ENCODE measurements around the gene ALDH1A2.

The ALDH1A2 gene

DNA sequence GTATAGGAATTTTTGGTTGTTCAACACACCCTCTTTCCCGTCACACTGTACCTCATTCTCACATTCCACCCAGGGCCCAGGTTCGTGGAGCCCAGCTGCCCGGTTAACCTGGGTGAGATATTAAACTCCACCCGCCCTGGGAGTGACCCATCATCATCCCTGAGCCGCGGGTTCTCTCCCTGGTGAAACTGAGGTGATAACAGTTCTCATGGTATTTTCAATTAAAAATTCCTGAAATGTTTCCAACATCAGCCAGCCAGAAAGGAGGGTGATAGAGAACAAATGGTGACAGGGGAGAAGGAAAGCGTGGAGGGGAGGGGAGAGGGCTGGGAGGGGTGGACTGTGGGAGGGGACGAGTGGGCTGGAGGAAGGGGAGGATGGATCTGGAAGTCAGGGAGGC lies 148.8 kb downstream of the ALDH1A2 start:
- no peak for FAIRE-seq
- no peak for DNase-seq (ENCODE audit: extremely low spot score, insufficient read length, low read depth)

GRCh38 chr15:57915827-57916531 lies 149.5 kb downstream of the ALDH1A2 start:
- no peak for DNase-seq (ENCODE audit: extremely low spot score, insufficient read length, low read depth)
- no peak for FAIRE-seq

- DNase-seq (ENCODE audit: extremely low spot score, insufficient read length, low read depth): no peak
Measured at GRCh38 chr15:57914350-57915055, 151.0 kb downstream of the ALDH1A2 start.

GRCh38 chr15:57911247-57911646 lies 154.3 kb downstream of the ALDH1A2 start:
- no peak for FAIRE-seq

More at GRCh38 chr15:57914350-57915055, 151.0 kb downstream of the ALDH1A2 start:
- FAIRE-seq: no peak

DNA sequence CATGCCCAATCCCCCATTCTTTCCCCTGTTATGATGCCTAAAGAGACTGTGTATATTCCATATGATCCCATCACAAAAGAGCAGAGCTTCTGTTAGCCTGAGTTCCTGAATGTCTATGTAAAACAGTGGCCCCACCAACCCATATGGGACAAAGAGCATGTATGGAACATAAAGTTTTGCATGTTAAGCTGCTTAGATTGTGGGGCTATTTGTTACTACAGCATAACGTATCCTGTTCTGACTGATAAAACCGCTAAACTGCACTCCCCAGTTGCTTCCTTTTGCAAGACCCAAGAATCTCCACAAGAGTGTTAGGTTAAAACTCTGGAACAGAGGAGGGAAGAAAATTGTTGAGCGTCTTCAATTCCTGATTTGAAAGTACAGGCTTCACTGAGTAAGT lies 154.8 kb downstream of the ALDH1A2 start:
- FAIRE-seq: no peak

More at GRCh38 chr15:57911247-57911646, 154.3 kb downstream of the ALDH1A2 start:
- no peak for DNase-seq (ENCODE audit: extremely low spot score, insufficient read length, low read depth)

GRCh38 chr15:57909388-57909787 lies 156.1 kb downstream of the ALDH1A2 start:
- DNase-seq (ENCODE audit: extremely low spot score, insufficient read length, low read depth) (no peak), FAIRE-seq (no peak)

More for the DNA sequence above, 154.8 kb downstream of the ALDH1A2 start:
- no peak for DNase-seq (ENCODE audit: extremely low spot score, insufficient read length, low read depth)

GRCh38 chr15:57903626-57904025 lies 161.9 kb downstream of the ALDH1A2 start:
- no peak for FAIRE-seq
- no peak for DNase-seq (ENCODE audit: extremely low spot score, insufficient read length, low read depth)

All from GM18507 (cell line).